HL-60 (cell line): Measurements from ENCODE around the gene KISS1R.
A peak's percentile ranks its signal among the peaks of the same experiment; 100 is the strongest.

ENCODE experiments used
- DNase-seq, 2 experiments: peaks; one replicate each; pipeline ENCODE4 v3.0.0-alpha.2; 2010 to 2020; ENCODE audit warnings: low read depth in 1 of 2, low spot score in 1 of 2
- H3K27ac ChIP-seq: fragments of 250-450 bp; sonication (Bioruptor Pico); replicated peaks from 2 replicates; pipeline ENCODE4 v1.5.1; 2020; ENCODE audit warnings: mild to moderate bottlenecking, moderate library complexity
- H3K27me3 ChIP-seq: fragments of 250-450 bp; sonication (Bioruptor Pico); 2 replicates; pipeline ENCODE4 v1.5.1; 2021; ENCODE audit warnings: mild to moderate bottlenecking, moderate library complexity; ENCODE audit not compliant: insufficient read depth, poor library complexity, severe bottlenecking
- H3K4me3 ChIP-seq: replicated peaks from 2 replicates; pipeline ENCODE4 v1.5.1; 2011; ENCODE audit warnings: mild to moderate bottlenecking, control low read depth, low read length; ENCODE audit not compliant: insufficient read depth
- GABPA ChIP-seq: IDR thresholded peaks from 2 replicates; pipeline ENCODE4 v1.6.1; 2012; ENCODE audit warnings: low read depth
- POLR2AphosphoS5 ChIP-seq: IDR thresholded peaks from 2 replicates; pipeline ENCODE4 v1.6.1; 2012; ENCODE audit warnings: low read depth
- REST ChIP-seq: IDR thresholded peaks from 2 replicates; pipeline ENCODE4 v1.6.1; 2012; ENCODE audit warnings: low read depth; ENCODE audit not compliant: insufficient replicate concordance
- SPI1 ChIP-seq: IDR thresholded peaks from 2 replicates; pipeline ENCODE4 v1.6.1; 2012; ENCODE audit warnings: low read depth, mild to moderate bottlenecking, borderline replicate concordance
- TF ChIP-seq, protein P1 (sequence below): IDR thresholded peaks from one replicate; pipeline ENCODE4 v1.5.1; 2011; ENCODE audit warnings: low read length, control low read depth, inconsistent platforms; ENCODE audit not compliant: insufficient read depth

The KISS1R gene

DNA sequence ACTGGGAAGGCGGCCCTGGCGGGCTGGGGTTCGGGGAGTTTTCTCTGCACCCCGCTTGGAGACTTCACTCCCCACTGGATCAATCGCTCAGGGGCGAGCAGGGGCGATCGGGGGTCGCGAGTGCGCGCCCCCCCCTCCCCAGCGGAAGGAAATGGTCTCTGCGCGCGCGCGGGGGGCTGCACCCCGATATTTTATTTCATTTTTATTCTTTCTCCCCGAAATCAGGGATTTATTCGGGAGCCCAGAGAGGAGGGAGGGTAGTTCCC is 9.1 kb downstream of the KISS1R start:
- DNase-seq, result no peak
- TF ChIP-seq, protein P1, sequence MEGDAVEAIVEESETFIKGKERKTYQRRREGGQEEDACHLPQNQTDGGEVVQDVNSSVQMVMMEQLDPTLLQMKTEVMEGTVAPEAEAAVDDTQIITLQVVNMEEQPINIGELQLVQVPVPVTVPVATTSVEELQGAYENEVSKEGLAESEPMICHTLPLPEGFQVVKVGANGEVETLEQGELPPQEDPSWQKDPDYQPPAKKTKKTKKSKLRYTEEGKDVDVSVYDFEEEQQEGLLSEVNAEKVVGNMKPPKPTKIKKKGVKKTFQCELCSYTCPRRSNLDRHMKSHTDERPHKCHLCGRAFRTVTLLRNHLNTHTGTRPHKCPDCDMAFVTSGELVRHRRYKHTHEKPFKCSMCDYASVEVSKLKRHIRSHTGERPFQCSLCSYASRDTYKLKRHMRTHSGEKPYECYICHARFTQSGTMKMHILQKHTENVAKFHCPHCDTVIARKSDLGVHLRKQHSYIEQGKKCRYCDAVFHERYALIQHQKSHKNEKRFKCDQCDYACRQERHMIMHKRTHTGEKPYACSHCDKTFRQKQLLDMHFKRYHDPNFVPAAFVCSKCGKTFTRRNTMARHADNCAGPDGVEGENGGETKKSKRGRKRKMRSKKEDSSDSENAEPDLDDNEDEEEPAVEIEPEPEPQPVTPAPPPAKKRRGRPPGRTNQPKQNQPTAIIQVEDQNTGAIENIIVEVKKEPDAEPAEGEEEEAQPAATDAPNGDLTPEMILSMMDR, result no peak
- TF ChIP-seq GABPA, result no peak
- no peak for TF ChIP-seq POLR2AphosphoS5
- no peak for TF ChIP-seq REST
- no peak for TF ChIP-seq SPI1
- Histone ChIP-seq H3K27me3 (peaks cover under 1% of the 10 kb centered on the region), H3K27ac (peak overlapping the region; percentile 99), H3K4me3 (peak overlapping the region; percentile 74)

DNA sequence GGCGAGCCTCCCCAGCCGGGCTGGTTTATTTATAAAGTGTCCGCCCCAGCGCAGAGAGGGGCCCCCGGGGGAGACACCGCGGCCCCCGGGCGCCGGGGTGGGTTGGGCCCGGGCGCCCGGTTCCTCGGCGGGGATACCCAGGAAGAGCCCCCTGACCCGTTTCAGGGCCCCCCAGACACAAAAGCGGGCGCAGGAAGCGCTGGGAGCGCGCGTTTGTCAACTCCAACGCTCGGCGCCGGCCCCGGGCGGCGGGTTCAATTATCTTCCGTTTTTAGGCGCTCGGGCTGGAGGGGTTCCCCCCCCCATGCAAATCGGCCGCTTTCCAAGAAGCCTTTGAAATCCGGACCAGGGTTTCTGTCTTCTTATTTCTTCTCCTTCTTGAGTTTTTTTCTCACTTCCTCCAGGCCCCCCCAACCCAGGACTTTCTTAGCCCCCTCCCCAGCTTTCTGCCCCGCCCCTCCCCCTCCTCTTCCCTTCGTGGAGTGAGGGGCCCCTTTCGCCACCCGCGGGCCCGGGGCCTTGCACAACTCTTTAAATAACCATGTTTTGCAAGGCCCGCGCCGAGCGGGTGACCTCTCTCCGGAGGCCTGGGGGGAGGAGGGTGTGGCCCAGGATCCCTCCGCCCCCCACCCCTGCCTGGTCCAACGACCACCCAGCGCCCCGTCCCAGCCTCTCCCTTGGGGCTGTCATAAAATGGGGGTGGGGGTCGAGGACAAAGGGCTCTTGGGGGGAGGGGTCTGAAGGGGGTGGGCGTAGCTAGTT is 9.6 kb downstream of the KISS1R start:
- TF ChIP-seq SPI1 (peak; percentile 2; the same call in 1 of the 2 replicates), POLR2AphosphoS5 (peak; percentile 35; the same call in 1 of the 2 replicates)
- TF ChIP-seq, protein P1, result no peak
- peak overlapping the region; percentile 99 for H3K27ac ChIP-seq
- peak; percentile 87 to 90 for DNase-seq
- no peaks in the 10 kb centered on the region for H3K27me3 ChIP-seq
- H3K4me3 ChIP-seq, result peak overlapping the region; percentile 74

GRCh38 chr19:927351-927779 is 10.2 kb downstream of the KISS1R start:
- Histone ChIP-seq H3K27me3 (no peaks in the 10 kb centered on the region), H3K27ac (peak overlapping the region; percentile 99), H3K4me3 (peak overlapping the region; percentile 74)
- DNase-seq, result no peak
- TF ChIP-seq, protein P1, result no peak
- TF ChIP-seq REST (no peak), SPI1 (no peak), POLR2AphosphoS5 (no peak), GABPA (no peak)
